ENCODE measurements around the gene KPNA5.
"Not testable (repeated sequence)": the region's sequence is repeated elsewhere in the genome, so short reads cannot be mapped to it uniquely, and the experiment has no call there.

KPNA5 gene

DNA sequence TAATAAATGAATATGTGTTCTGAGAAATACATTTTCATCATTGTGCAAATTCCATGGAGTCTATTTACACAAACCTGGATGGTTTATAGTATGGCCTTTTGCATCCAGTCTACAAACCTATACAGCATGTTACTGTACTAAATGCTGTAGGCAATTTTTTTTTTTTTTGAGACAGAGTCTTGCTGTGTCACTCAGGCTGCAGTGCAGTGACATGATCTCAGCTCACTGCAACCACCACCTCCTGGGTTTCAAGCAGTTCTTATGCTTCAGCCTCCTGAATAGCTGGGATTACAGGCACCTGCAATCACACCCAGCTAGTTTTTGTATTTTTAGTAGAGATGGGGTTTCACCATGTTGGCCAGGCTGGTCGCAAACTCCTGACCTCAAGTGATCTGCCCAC, 22.9 kb downstream of the KPNA5 start:
- not testable (repeated sequence) for DNase-seq (ENCODE audit: low read depth in 2 of 2)

DNA sequence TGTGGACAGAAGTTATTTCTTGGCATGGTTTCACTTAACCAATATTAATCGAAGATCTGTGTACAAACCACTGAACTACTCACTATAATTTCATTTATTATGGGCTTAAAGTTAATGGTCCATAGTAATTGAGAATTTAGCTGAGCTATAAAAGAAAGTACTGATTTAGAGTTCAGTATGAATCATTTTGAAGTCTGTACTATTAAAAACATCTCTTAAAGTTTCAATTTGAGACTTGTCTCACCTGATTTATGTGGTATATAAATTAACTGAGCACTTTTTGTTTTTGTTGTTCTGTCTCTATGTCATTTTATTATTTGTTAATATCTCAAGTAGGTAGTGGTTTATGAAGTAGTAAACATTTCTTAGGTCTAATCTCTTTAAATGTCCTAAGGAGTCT, 24.9 kb downstream of the KPNA5 start:
- DNase-seq (ENCODE audit: low read depth in 2 of 2) = no peak

- no peak for DNase-seq (ENCODE audit: low read depth in 2 of 2)
Observed at GRCh38 chr6:116714296-116714695, 33.3 kb downstream of the KPNA5 start.

- no peak for DNase-seq (ENCODE audit: low read depth in 2 of 2)
Observed at GRCh38 chr6:116714761-116715160, 33.8 kb downstream of the KPNA5 start.

- DNase-seq (ENCODE audit: low read depth in 2 of 2) = no peak
Observed at GRCh38 chr6:116726947-116727346, 45.9 kb downstream of the KPNA5 start.

DNA sequence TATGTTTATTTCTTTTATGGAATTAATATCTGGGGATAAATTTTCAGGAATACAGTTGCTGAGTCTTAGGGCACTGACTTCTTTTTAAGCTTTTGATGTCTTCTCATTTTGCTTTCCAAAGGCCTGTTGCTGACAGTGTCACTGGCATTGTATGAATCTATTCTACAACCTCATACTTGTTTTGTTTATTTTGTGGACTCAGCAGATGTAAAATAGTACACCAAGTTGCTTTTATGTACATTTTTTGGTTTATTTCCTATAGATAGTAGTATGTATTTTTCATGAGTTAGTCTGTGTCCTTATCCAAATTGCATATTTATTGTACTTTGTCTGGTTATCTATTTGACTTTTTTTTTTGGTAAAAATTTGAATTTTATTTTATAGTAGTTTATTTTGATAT, 49.5 kb downstream of the KPNA5 start:
- DNase-seq (ENCODE audit: low read depth in 2 of 2) = no peak

DNA sequence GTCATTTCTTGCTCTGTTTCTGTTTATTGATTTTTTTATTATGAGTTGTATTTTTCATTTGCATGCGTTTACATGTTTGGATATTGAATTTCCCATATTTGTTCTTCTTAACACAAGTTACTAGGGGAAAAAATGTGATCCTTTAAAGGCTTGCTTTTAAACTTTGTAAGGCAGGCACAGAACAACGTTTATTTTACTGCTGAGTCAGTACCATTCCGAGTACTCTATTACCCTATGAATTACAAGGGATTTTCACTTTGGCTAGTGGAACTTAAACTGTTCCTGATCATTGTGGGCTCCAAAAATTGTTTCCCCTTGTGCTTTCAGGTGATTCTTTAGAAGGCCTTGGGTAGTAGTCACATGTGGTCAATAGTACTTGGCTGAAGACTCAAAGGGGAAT, 56.0 kb downstream of the KPNA5 start:
- DNase-seq (ENCODE audit: low read depth in 2 of 2) = no peak

GRCh38 chr6:116740486-116740885, 59.5 kb downstream of the KPNA5 start:
- DNase-seq (ENCODE audit: low read depth in 2 of 2) = not testable (repeated sequence)

- DNase-seq (ENCODE audit: low read depth in 2 of 2) = no peak
Observed at GRCh38 chr6:116741571-116741970, 60.6 kb downstream of the KPNA5 start.

DNA sequence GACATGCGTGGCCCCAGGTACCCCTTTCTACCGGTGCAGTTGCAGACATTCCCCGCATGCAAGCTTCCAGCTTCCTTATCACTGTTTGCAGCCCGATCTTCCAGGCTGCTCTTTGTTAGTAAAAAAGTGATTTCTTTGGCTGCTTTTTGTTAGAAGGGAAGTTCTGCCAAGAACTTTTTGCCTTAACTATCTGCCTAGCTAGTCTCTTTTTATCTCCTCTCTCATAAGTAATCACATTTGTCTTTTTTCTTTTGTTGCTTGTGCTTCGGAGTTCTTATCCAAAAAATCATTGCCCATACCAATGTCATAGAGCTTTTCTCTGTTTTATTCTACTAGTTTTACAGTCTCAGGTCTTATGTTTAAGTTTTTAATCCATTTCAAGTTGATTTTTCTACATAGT, 64.2 kb downstream of the KPNA5 start:
- DNase-seq (ENCODE audit: low read depth in 2 of 2) = no peak

DNA sequence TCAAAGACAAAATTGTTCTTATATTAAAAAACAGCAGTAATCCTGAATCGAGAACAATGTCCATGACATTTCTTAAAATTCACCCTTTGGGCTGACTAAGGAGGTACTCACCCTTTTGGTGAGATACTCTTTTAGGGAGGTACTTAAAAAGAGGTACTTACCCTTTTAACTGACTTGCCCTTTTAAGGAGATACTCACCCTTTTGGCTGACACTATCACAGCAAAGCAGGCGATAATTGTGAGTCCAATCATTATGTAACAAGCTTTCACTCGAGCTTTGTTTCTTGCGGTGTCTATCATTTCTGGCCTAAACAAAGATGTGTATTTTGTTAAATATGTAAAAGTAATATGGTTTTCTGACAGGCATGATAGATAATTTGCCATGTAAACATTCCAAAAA, 80.8 kb downstream of the KPNA5 start:
- no peak for DNase-seq (ENCODE audit: low read depth in 2 of 2)

- DNase-seq (ENCODE audit: low read depth in 2 of 2) = no peak
Observed at GRCh38 chr6:116762235-116762634, 81.2 kb downstream of the KPNA5 start.

GRCh38 chr6:116763048-116763447, 82.0 kb downstream of the KPNA5 start:
- DNase-seq (ENCODE audit: low read depth in 2 of 2) = no peak

GRCh38 chr6:116763906-116764628, 83.1 kb downstream of the KPNA5 start:
- no peak for DNase-seq (ENCODE audit: low read depth in 2 of 2)

- no peak for DNase-seq (ENCODE audit: low read depth in 2 of 2)
Observed at GRCh38 chr6:116764629-116764960, 83.6 kb downstream of the KPNA5 start.

DNA sequence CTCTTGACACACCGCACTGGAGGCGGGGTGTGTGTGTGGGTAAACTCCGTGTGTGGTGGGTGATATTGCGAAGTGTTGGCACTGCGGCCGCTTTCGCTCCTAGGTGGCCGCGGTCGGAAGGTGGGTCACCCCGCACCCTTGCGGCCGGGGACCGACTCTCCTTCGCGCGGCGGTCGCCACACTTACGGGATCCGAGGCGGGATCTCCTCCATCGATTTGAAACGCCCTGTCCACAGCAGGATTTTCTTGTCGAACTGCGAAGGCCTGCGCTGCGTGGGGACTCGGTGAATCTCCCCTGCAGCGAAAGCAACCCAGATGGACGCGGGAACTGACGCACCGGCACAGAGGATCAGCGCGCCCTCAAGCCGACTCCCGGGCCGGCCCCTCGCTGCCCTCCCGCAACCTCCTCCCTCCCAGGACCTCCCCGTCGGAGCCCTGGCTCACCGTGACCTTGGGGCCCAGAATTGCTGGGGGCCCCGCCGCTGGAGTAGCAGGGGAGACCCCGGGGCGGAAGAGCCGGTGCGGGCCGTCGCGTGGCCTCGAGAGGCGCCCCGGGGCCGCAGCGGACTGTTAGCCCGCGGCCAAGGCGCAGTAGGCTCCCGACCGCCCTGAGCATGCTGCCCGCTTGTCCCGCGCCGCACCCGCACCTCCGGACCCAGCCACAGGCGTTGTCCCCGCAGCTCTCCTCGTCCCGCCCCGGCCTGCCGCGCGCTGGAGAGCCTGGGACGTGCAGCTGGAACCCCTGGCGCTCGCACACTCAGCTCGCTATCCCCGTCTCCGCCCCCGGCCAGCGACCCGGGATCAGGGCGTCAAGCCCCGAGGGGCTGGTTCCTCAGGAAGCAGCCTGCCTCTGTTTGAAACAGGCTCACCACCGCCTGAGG, 84.2 kb downstream of the KPNA5 start, which contains the start of gene FAM162B:
TSS of gene FAM162B (minus strand) at position 759 of the 881 bp plus-strand sequence. CDS start at position 616, 143 bp downstream.
- DNase-seq (ENCODE audit: low read depth in 2 of 2) = no peak

GRCh38 chr6:116766506-116767176, 85.6 kb downstream of the KPNA5 start:
- DNase-seq (ENCODE audit: low read depth in 2 of 2) = no peak

- no peak for DNase-seq (ENCODE audit: low read depth in 2 of 2)
Observed at GRCh38 chr6:116767715-116768114, 86.7 kb downstream of the KPNA5 start.

- DNase-seq (ENCODE audit: low read depth in 2 of 2) = no peak
Observed at GRCh38 chr6:116772450-116772849, 91.4 kb downstream of the KPNA5 start.

DNA sequence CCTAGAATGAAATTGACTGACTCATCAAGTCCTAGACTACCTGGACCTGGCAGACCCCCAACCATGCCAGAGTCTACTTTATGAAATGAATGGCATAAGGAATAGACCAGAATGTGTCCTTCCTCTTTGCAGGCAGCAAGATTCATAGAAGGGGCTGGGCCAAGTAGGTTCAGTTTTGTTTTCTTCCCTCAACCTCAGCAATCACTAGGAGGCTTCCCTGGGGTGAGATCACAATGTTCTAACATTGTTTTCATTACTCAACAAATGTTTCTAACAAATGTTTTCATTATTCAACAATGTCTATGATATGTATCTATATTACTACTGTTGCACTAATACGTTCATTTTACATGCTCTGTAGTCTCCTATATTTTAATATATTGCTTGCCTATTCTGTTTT, 92.9 kb downstream of the KPNA5 start:
- no peak for DNase-seq (ENCODE audit: low read depth in 2 of 2)

DNA sequence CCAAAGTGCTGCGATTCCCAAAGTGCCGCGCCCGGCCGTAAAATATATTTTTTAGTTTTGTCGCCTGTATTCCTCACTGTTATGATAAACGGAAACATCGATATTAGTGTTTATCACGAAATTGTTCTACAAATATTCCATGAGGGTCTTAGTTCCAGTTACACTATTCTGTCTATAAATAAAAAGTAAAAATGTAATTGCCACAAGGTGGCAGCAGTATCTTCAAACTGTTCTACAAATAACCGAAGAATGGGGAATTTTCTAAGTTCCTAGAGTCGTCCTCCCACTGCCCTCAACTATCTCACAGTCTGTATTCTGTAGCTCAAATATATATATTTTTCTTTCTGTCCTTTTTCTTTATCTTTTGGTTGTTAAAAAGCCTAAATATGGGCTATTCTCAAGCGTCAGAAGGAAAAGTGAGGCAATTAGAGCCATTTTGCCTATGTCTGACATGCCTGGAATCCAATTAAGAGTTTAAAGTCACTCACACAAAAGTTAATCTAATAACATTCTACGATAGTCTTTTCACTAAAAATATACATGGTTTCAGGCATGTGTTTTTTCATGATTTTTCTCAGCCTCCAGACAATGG, 98.7 kb downstream of the KPNA5 start:
- DNase-seq (ENCODE audit: low read depth in 2 of 2) = peak in 1 of 2 experiments; percentile 5

GRCh38 chr6:116783852-116784251, 102.8 kb downstream of the KPNA5 start:
- no peak for DNase-seq (ENCODE audit: low read depth in 2 of 2)

All from fibroblast of skin of left quadriceps (primary cell).